SKM-1 treated with dmso at 0.1 percent for 144 hours (cell line): ENCODE measurements around the gene LMAN2.
"Not testable (repeated sequence)": the region's sequence is repeated elsewhere in the genome, so short reads cannot be mapped to it uniquely, and the experiment has no call there.

Source experiments
- DNase-seq: peaks from one replicate; lab custom pipeline; 2025; ENCODE audit not compliant: unreplicated experiment; lab: John Stamatoyannopoulos, UW

Gene LMAN2

DNA sequence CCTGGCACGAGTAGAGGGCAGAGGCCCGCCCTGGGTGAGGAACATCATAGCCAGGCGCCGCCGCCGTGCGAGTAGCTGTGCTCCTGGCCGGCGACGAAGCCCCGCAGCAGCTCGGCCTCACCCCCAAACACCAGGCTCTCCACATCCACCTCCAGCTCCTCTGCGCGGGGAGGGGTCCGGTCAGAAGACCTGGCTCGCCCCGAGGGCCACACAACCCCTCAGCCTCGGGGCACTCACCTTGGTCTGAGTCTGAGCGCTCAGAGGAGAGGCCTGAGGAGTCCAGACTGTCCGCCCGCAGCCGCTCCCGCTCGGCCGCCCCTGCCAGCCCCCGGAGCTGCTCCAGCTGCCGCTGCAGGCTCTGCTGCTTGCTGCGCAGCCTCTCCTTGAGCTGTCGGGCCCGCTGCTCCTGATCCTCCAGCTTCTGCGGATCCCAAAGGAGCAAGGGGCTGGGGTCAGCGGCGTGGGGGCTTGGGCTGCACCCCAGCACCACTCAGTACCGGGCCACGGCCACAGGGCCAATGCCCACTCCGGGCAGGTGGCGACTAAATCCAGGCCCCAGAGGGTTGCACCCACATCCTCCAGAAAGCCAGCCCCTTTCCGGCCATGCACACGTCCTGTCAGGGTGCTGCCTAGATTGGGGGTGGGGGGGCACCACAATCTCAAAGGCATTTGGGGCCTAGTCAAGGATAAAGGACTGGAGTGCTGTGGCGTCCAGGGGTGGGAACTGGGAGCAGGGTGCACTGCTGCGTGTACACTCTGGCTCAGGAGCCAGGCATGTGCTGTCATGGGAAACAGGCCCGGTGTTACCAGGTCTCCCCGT, 43.7 kb downstream of the LMAN2 start:
- DNase-seq: no peak

DNA sequence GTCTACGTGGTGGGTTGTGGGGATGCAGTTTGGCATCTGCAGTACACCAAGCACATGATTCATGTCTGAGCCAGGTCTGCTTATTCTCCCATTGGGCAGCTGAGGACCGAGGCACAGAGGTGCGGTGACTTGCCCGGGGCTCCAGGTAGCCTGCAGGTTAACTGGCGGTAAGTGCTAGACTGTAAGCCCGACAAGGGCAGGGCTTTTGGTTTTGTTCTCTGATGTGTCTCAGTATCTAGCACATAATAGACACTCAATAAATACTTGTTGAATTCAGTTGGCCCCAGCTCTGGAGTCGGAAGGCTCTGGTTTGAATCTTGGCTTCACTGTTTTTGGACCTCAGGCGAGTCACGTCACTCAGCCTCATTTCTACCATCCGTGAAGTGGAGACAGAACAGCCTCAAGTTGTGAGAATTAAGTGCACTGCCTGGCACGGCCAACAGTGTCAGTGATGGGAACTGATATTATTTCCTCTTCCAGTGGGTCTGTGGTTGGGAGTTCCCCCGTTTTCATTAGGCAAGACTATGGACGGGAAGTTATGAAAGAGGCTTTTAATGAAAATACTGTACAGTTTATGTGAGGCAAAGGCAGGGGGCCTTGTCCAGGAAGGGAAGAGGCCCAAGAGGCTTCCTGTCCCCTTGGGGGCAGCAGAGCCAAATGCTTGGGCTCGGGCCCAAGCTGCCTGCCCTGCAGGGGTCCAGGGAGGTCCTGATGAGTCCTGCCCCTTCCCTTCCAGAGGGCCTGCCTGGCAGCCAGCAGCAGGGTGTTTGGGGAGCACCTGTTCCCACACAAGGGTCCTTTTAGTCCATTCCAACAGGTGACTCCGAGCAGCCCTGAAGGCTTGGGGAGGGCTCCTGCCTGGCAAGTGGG, 44.6 kb downstream of the LMAN2 start:
- peak; percentile 98 for DNase-seq

DNA sequence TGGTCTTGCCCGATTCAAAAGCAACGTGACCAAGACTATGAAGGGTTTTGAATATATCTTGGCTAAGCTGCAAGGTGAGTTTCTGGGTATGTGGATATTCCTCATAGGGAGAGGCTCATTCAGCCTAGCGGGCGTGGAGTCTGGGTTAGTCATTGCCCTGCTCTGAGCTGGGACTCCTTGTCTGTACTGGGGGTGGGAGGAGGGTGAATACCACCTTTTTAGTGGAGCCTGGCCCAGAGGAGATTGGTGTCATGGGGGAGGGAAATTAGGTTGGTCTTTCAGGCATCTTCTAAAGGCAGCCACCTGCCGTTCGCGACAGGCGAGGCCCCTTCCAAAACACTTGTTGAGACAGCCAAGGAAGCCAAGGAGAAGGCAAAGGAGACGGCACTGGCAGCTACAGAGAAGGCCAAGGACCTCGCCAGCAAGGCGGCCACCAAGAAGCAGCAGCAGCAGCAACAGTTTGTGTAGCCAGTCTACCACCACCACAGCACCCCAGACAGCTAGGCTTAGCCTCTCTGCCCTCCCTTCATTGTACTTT, 45.3 kb downstream of the LMAN2 start:
- not testable (repeated sequence) for DNase-seq

GRCh38 chr5:177304392-177305119, 46.9 kb downstream of the LMAN2 start:
- no peak for DNase-seq

GRCh38 chr5:177303925-177304391, 47.5 kb downstream of the LMAN2 start:
- no peak for DNase-seq

- peak; percentile 66 for DNase-seq
Measured at GRCh38 chr5:177303121-177303924, 48.1 kb downstream of the LMAN2 start, which contains the start of the genes PRELID1 and RAB24. TSS of gene PRELID1 (plus strand) at chr5:177303799. CDS start at chr5:177303986, 187 bp downstream. TSS of gene RAB24 (minus strand) at chr5:177303719. CDS start at chr5:177303288, 431 bp downstream.

GRCh38 chr5:177302354-177303110, 48.9 kb downstream of the LMAN2 start:
- no peak for DNase-seq

- no peak for DNase-seq
Measured at GRCh38 chr5:177301503-177302165, 49.8 kb downstream of the LMAN2 start.

DNA sequence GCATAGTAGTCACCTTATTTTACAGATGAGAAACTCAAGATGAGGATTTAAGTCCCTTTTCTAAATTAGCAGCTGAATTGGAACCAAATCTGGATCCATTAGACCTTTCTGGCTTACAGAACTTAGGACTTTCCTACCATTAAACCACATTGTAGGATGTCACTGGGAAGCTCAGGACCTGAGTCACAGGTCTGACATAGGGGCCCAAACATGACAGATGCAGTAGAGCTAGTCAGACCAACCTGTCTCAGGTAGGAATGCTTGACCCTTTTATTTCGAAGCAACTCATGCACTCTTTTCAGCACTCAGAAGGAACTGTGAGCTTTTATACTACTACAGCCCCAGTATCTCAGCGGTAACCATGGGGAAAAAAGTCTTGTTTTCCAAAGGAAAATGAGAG, 50.5 kb downstream of the LMAN2 start:
- DNase-seq: no peak

DNA sequence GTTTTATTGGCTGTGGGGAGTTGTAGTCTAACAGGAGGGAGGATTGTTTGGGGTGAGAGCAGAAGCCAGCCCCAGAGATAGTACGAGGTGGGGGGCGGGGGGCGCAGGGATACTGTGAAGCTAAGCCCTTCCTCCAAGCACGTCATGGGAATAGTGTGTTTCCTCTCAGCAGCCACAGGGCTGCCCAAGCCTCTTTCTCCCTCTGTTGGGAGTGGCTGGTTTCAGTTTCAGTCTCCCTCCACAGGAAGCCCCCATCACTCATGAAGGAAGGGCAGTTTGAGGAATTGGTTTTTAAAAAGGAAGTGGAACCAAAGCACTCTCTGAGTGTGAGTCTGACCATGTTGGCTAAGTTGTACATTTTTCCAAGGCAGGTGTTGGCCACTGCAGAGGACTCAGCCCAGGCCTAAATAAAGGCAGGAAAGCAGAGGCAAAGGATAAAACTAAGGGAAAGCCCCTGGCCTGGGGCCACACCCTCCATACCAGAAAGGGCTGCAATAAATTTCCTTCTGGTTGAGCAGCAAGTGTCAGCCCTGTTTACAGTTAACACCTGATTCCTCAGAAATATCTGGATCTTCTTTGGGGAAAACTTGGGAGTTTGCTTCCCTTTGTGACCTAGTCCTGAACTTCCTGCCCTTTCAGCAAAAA, 51.1 kb downstream of the LMAN2 start:
- DNase-seq: peak; percentile 95

GRCh38 chr5:177299697-177300096, 51.8 kb downstream of the LMAN2 start:
- no peak for DNase-seq

GRCh38 chr5:177297922-177298321, 53.5 kb downstream of the LMAN2 start:
- DNase-seq: no peak

GRCh38 chr5:177296581-177296980, 54.9 kb downstream of the LMAN2 start:
- DNase-seq: no peak

DNA sequence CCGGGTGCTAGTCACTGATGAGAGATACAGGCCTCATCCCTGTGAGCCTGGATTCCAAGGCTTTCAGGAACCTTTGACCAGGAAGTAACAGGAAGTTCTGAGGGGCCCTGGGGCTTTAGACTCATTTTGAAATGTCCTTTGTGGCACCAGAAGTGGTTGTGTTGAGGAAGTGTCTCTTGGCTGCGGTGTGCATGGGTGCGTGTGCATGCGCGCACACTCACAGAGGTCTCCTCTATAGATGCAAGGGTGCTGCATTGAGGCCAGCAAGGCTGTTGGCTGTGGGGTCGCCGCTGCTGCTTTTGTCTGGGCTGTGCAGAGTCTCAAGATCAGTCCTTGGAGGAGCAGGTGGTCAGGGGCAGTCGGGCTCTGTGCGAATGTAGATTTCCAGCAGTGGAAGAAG, 55.5 kb downstream of the LMAN2 start:
- peak; percentile 75 for DNase-seq

- no peak for DNase-seq
Measured at GRCh38 chr5:177294632-177295031, 56.8 kb downstream of the LMAN2 start.

GRCh38 chr5:177293819-177294581, 57.5 kb downstream of the LMAN2 start:
- DNase-seq: no peak

DNA sequence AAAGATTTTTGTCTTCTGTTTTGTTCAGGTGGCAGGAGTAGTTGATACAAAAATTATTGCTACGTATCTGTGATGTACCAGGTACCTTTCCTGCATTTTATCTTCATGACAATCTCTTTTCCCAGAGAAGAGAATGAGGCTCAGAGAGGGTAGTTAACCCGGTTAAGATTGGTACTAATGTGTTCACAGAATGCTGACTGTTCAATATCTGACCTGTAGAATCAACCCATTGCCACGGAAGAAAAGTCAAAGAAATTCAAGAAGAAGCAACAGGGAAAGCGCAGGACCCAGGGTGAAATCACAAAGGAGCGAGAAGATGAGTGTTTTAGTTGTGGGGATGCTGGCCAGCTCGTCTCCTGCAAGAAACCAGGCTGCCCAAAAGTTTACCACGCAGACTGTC, 59.7 kb downstream of the LMAN2 start:
- no peak for DNase-seq
